H9 (cell line): ENCODE results near the gene HOXA4. TPM values are rescaled to one million over a fixed set of nuclear protein-coding genes. Genes with fewer than 3 reads are reported as not detected.

ENCODE experiments used
- DNase-seq: peaks from one replicate; pipeline ENCODE4 v3.0.0-alpha.2; 2017
- H2AFZ ChIP-seq: one replicate; pipeline ENCODE4 v1.6.1; 2013; ENCODE audit warnings: mild to moderate bottlenecking, low read length, control low read depth, moderate library complexity
- H2AK5ac ChIP-seq: 2 replicates; pipeline ENCODE4 v1.6.1; 2013; ENCODE audit warnings: low read length, control low read depth, mixed read lengths; ENCODE audit not compliant: insufficient read length
- H2BK120ac ChIP-seq: one replicate; pipeline ENCODE4 v1.6.1; 2013; ENCODE audit warnings: low read depth, mild to moderate bottlenecking, low read length, control low read depth, inconsistent platforms; ENCODE audit not compliant: poor library complexity, severe bottlenecking
- H2BK12ac ChIP-seq: 2 replicates; pipeline ENCODE4 v1.6.1; 2013; ENCODE audit warnings: low read length, control low read depth, mixed read lengths, low read depth; ENCODE audit not compliant: insufficient read length
- H2BK15ac ChIP-seq: 2 replicates; pipeline ENCODE4 v1.6.1; 2013; ENCODE audit warnings: low read depth, low read length, control low read depth
- H2BK20ac ChIP-seq: one replicate; pipeline ENCODE4 v1.6.1; 2013; ENCODE audit warnings: low read depth, mild to moderate bottlenecking, low read length, control low read depth, inconsistent platforms; ENCODE audit not compliant: poor library complexity, severe bottlenecking
- H2BK5ac ChIP-seq: 2 replicates; pipeline ENCODE4 v1.6.1; 2013; ENCODE audit warnings: low read length, control low read depth, mixed read lengths; ENCODE audit not compliant: insufficient read length
- H3K14ac ChIP-seq: 2 replicates; pipeline ENCODE4 v1.6.1; 2013; ENCODE audit warnings: low read length, control low read depth; ENCODE audit not compliant: insufficient read depth
- H3K18ac ChIP-seq: 2 replicates; pipeline ENCODE4 v1.6.1; 2013; ENCODE audit warnings: low read depth, mild to moderate bottlenecking, mixed read lengths, low read length, control low read depth; ENCODE audit not compliant: insufficient read length
- H3K23ac ChIP-seq: 2 replicates; pipeline ENCODE4 v1.6.1; 2013; ENCODE audit warnings: low read length, control low read depth, mixed read lengths, low read depth; ENCODE audit not compliant: insufficient read length
- H3K23me2 ChIP-seq: 2 replicates; pipeline ENCODE4 v1.6.1; 2013; ENCODE audit warnings: low read depth, mild to moderate bottlenecking, mixed read lengths, low read length, control low read depth; ENCODE audit not compliant: insufficient read length, poor library complexity, severe bottlenecking
- H3K27ac ChIP-seq: 2 replicates; pipeline ENCODE4 v1.5.1; 2013; ENCODE audit warnings: low read length, control low read depth, mixed read lengths, low read depth; ENCODE audit not compliant: insufficient read length
- H3K27me3 ChIP-seq: 2 replicates; pipeline ENCODE4 v1.6.1; 2013; ENCODE audit warnings: low read length, control low read depth, inconsistent platforms; ENCODE audit not compliant: insufficient read depth
- H3K4ac ChIP-seq: 2 replicates; pipeline ENCODE4 v1.6.1; 2013; ENCODE audit warnings: low read depth, mild to moderate bottlenecking, control low read depth, inconsistent platforms, low read length, moderate library complexity
- H3K4me1 ChIP-seq: 2 replicates; pipeline ENCODE4 v1.6.1; 2013; ENCODE audit warnings: low read length, control low read depth, inconsistent platforms; ENCODE audit not compliant: insufficient read depth
- H3K4me2 ChIP-seq: 2 replicates; pipeline ENCODE4 v1.6.1; 2013; ENCODE audit warnings: low read length, control low read depth, mixed read lengths; ENCODE audit not compliant: insufficient read length, insufficient read depth
- H3K56ac ChIP-seq: 2 replicates; pipeline ENCODE4 v1.6.1; 2013; ENCODE audit warnings: low read depth, mild to moderate bottlenecking, mixed read lengths, low read length, control low read depth; ENCODE audit not compliant: insufficient read length
- H3K79me1 ChIP-seq: 2 replicates; pipeline ENCODE4 v1.6.1; 2013; ENCODE audit warnings: low read depth, mild to moderate bottlenecking, moderate library complexity, low read length, control low read depth, inconsistent platforms; ENCODE audit not compliant: insufficient read depth, poor library complexity, severe bottlenecking
- H3K79me2 ChIP-seq: 2 replicates; pipeline ENCODE4 v1.6.1; 2013; ENCODE audit warnings: low read length, control low read depth, inconsistent platforms; ENCODE audit not compliant: insufficient read depth
- H3K9ac ChIP-seq: 2 replicates; pipeline ENCODE4 v1.6.1; 2013; ENCODE audit warnings: low read length, control low read depth, mixed read lengths; ENCODE audit not compliant: insufficient read length; ENCODE audit errors: extremely low read depth
- H3K9me3 ChIP-seq: one replicate; pipeline ENCODE4 v1.6.1; 2013; ENCODE audit warnings: low read depth, low read length, inconsistent platforms; ENCODE audit not compliant: control insufficient read depth
- H3T11ph ChIP-seq: one replicate; pipeline ENCODE4 v1.6.1; 2013; ENCODE audit warnings: mild to moderate bottlenecking, low read length, control low read depth, inconsistent platforms
- H4K20me1 ChIP-seq: one replicate; pipeline ENCODE4 v1.6.1; 2013; ENCODE audit not compliant: control insufficient read depth, insufficient read length, insufficient read depth
- H4K5ac ChIP-seq: 2 replicates; pipeline ENCODE4 v1.6.1; 2013; ENCODE audit warnings: low read depth, mild to moderate bottlenecking, mixed read lengths, low read length, control low read depth; ENCODE audit not compliant: insufficient read length
- H4K8ac ChIP-seq: replicated peaks from 2 replicates; pipeline ENCODE4 v1.6.1; 2013; ENCODE audit warnings: low read length, control low read depth, mixed read lengths, low read depth; ENCODE audit not compliant: insufficient read length
- H4K91ac ChIP-seq: 2 replicates; pipeline ENCODE4 v1.6.1; 2013; ENCODE audit warnings: low read depth, mild to moderate bottlenecking, moderate library complexity, mixed read lengths, low read length, control low read depth; ENCODE audit not compliant: insufficient read length
- H3K27ac Mint-ChIP-seq, 3 experiments: 2 replicates in 2 of 3; 3 replicates in 1 of 3; pipeline ENCODE4 v1.8.0; 2020 to 2021; ENCODE audit warnings: mixed read lengths in 3 of 3, mild to moderate bottlenecking in 1 of 3, moderate library complexity in 1 of 3
- H3K27me3 Mint-ChIP-seq: 2 replicates; pipeline ENCODE4 v1.8.0; 2021; ENCODE audit warnings: low read depth, mild to moderate bottlenecking, moderate library complexity, mixed read lengths
- H3K36me3 Mint-ChIP-seq, 3 experiments: 2 replicates in 2 of 3; 3 replicates in 1 of 3; pipeline ENCODE4 v1.8.0; 2020 to 2021; ENCODE audit warnings: low read depth in 3 of 3, mixed read lengths in 3 of 3; ENCODE audit not compliant: insufficient read depth in 1 of 3
- H3K4me1 Mint-ChIP-seq, 2 experiments: 2 replicates each; pipeline ENCODE4 v1.8.0; 2020; ENCODE audit warnings: mixed read lengths in 2 of 2
- H3K4me3 Mint-ChIP-seq, 2 experiments: 2 replicates in 1 of 2; 3 replicates in 1 of 2; pipeline ENCODE4 v1.8.0; 2020 to 2021; ENCODE audit warnings: mild to moderate bottlenecking in 2 of 2, mixed read lengths in 2 of 2, moderate library complexity in 1 of 2
- H3K9me3 Mint-ChIP-seq, 2 experiments: 2 replicates in 1 of 2; 3 replicates in 1 of 2; pipeline ENCODE4 v1.8.0; 2020; ENCODE audit warnings: mild to moderate bottlenecking in 2 of 2, mixed read lengths in 2 of 2, moderate library complexity in 1 of 2
- CTCF ChIP-seq: fragments of 200-600 bp; sonication (generic); conservative IDR thresholded peaks from 3 replicates; pipeline ENCODE4 v1.8.0; 2021; ENCODE audit warnings: antibody characterized with exemption, mild to moderate bottlenecking
- WGBS: extraction: QIAGEN DNeasy Blood & Tissue Kit; methylation state at CpG from one replicate; pipeline ENCODE4 v1.1.7; 2013; ENCODE audit warnings: missing lambda C conversion rate, low lambda C conversion rate, mixed read lengths; ENCODE audit not compliant: insufficient read length; ENCODE audit errors: extremely low coverage; 5-methylcytosine and 5-hydroxymethylcytosine counted together
- microRNA-seq: library from miRNA; unstranded; fragments of <30 nt; microRNA quantifications from one replicate; pipeline ENCODE4, GENCODE V29; 2020; ENCODE audit warnings: borderline microRNAs expressed
- total RNA-seq: library from RNA; stranded (reverse); gene quantifications from 2 replicates; pipeline ENCODE4 v1.2.1, GENCODE V29; 2021

HOXA4 gene
- total RNA-seq, 1 experiment from 2014 or later = not detected

GRCh38 chr7:27078616-27079233 is 51.8 kb downstream of the HOXA4 start:
- no peaks in the 10 kb centered on the region for H3K27me3 ChIP-seq
- peaks cover 0 to 2% of the 10 kb centered on the region in 2 experiments; a peak in 1 of 5 replicates for H3K9me3 Mint-ChIP-seq

More at GRCh38 chr7:27078616-27079233, 51.8 kb downstream of the HOXA4 start:
- Histone ChIP-seq H3K79me2 (no peaks in the 10 kb centered on the region), H3K9ac (no peak overlapping the region), H3K4me2 (no peak overlapping the region), H4K20me1 (no peaks in the 10 kb centered on the region), H2BK120ac (no peak overlapping the region), H4K8ac (no peak overlapping the region), H3K79me1 (no peaks in the 10 kb centered on the region), H3K14ac (no peak overlapping the region), H3K4ac (no peak overlapping the region), H2BK15ac (no peak overlapping the region), H3K18ac (no peak overlapping the region), H2BK5ac (no peak overlapping the region), H3K23ac (no peak overlapping the region), H4K5ac (no peak overlapping the region), H3K9me3 (no peaks in the 10 kb centered on the region), H2AK5ac (no peak overlapping the region), H4K91ac (no peak overlapping the region), H3K4me1 (no peaks in the 10 kb centered on the region), H3K56ac (no peak overlapping the region), H3K27ac (no peak overlapping the region), H2BK12ac (no peak overlapping the region), H2BK20ac (no peak overlapping the region), H3T11ph (no peak overlapping the region), H3K23me2 (no peaks in the 10 kb centered on the region), H2AFZ (no peak overlapping the region)
- no CpG with 5 or more reads among the region's 5 CpGs for WGBS
- no peak overlapping the region for H3K4me3 Mint-ChIP-seq
- TF ChIP-seq CTCF = no peak
- DNase-seq = no peak
- H3K4me1 Mint-ChIP-seq = peaks cover 8% of the 10 kb centered on the region in 2 experiments
- no peak overlapping the region for H3K27ac Mint-ChIP-seq
- no peaks in the 10 kb centered on the region for H3K36me3 Mint-ChIP-seq
- peaks cover 26% of the 10 kb centered on the region for H3K27me3 Mint-ChIP-seq

Small RNA genes lying within 50 kb of the gene (microRNA-seq; reads per million reads assigned to microRNA genes)
- not detected for gene MIR196B

Other genes with a start within 250 kb of the HOXA4 start
- gene HOXA1, start 34.8 kb downstream of the HOXA4 start, total RNA-seq = 0.11 TPM in 1 of 2 replicates, not detected in the other
- not detected in 2 replicates for gene HOXA2, start 28.1 kb downstream of the HOXA4 start, total RNA-seq
- gene HOXA5, start 12.9 kb upstream of the HOXA4 start, total RNA-seq = not detected in 2 replicates
- not detected in 2 replicates for gene HOXA6, start 17.0 kb upstream of the HOXA4 start, total RNA-seq
- not detected in 2 replicates for gene HOXA3, start 21.8 kb upstream of the HOXA4 start, total RNA-seq
- not detected in 2 replicates for gene HOXA7, start 25.9 kb upstream of the HOXA4 start, total RNA-seq
- gene HOXA9, start 34.8 kb upstream of the HOXA4 start, total RNA-seq = not detected in 2 replicates
- not detected in 2 replicates for gene HOXA10, start 43.6 kb upstream of the HOXA4 start, total RNA-seq
- not detected in 2 replicates for gene HOXA11, start 54.5 kb upstream of the HOXA4 start, total RNA-seq
- gene HOXA13, start 69.3 kb upstream of the HOXA4 start, total RNA-seq = not detected in 2 replicates
- gene EVX1, start 112.0 kb upstream of the HOXA4 start, total RNA-seq = not detected in 2 replicates